NCI-H345 treated with DMSO at 0.1 percent for 48 hours (cell line): ENCODE results near the gene NUDT2.
"Not testable (repeated sequence)": the region's sequence is repeated elsewhere in the genome, so short reads cannot be mapped to it uniquely, and the experiment has no call there.

Experiments used
- DNase-seq: peaks from one replicate; lab custom pipeline; 2025; ENCODE audit not compliant: unreplicated experiment; lab: John Stamatoyannopoulos, UW

Gene NUDT2

GRCh38 chr9:34328987-34329832 is at the start of gene NUDT2, which contains the start of gene KIF24:
Gene NUDT2, plus strand, starts transcription at chr9:34329569. Its CDS starts 9,471 bp downstream, at chr9:34339040.
Gene KIF24, minus strand, starts transcription at chr9:34329268. Its CDS starts 17,922 bp downstream, at chr9:34311346.
- peak; percentile 99 for DNase-seq

GRCh38 chr9:34282096-34282495 is 47.3 kb upstream of the NUDT2 start:
- DNase-seq, result no peak

- no peak for DNase-seq
Measured at GRCh38 chr9:34289159-34289558, 40.2 kb upstream of the NUDT2 start.

- no peak for DNase-seq
Measured at GRCh38 chr9:34291023-34291422, 38.3 kb upstream of the NUDT2 start.

GRCh38 chr9:34291423-34291822 is 37.9 kb upstream of the NUDT2 start:
- DNase-seq, result no peak

- DNase-seq, result no peak
Measured at GRCh38 chr9:34292552-34292951, 36.8 kb upstream of the NUDT2 start.

- DNase-seq, result not testable (repeated sequence)
Measured at GRCh38 chr9:34301064-34301463, 28.3 kb upstream of the NUDT2 start.

GRCh38 chr9:34308316-34308715 is 21.1 kb upstream of the NUDT2 start:
- DNase-seq, result not testable (repeated sequence)

- DNase-seq, result no peak
Measured at GRCh38 chr9:34310215-34310614, 19.2 kb upstream of the NUDT2 start.

- no peak for DNase-seq
Measured at GRCh38 chr9:34311499-34312185, 17.7 kb upstream of the NUDT2 start.

- no peak for DNase-seq
Measured at GRCh38 chr9:34317436-34317835, 11.9 kb upstream of the NUDT2 start.

- DNase-seq, result no peak
Measured at GRCh38 chr9:34318163-34318790, 11.1 kb upstream of the NUDT2 start.

- no peak for DNase-seq
Measured at GRCh38 chr9:34321451-34321850, 7.9 kb upstream of the NUDT2 start.

- DNase-seq, result no peak
Measured at GRCh38 chr9:34322899-34323591, 6.3 kb upstream of the NUDT2 start.

- no peak for DNase-seq
Measured at GRCh38 chr9:34326690-34327089, 2.7 kb upstream of the NUDT2 start.

GRCh38 chr9:34328500-34328986 is 826 bp upstream of the NUDT2 start:
- peak; percentile 47 for DNase-seq

GRCh38 chr9:34331196-34331595 is 1.8 kb downstream of the NUDT2 start:
- DNase-seq, result no peak

- DNase-seq, result no peak
Measured at GRCh38 chr9:34332076-34332964, 3.0 kb downstream of the NUDT2 start.

GRCh38 chr9:34333836-34334235 is 4.5 kb downstream of the NUDT2 start:
- DNase-seq, result no peak

GRCh38 chr9:34334337-34334824 is 5.0 kb downstream of the NUDT2 start:
- no peak for DNase-seq
